Retina (tissue), 1 donor: ENCODE data around the gene SAMD14.

Experiments
- DNase-seq: peaks from one replicate; pipeline ENCODE4 v3.0.0-alpha.2; 2016

The SAMD14 gene

DNA sequence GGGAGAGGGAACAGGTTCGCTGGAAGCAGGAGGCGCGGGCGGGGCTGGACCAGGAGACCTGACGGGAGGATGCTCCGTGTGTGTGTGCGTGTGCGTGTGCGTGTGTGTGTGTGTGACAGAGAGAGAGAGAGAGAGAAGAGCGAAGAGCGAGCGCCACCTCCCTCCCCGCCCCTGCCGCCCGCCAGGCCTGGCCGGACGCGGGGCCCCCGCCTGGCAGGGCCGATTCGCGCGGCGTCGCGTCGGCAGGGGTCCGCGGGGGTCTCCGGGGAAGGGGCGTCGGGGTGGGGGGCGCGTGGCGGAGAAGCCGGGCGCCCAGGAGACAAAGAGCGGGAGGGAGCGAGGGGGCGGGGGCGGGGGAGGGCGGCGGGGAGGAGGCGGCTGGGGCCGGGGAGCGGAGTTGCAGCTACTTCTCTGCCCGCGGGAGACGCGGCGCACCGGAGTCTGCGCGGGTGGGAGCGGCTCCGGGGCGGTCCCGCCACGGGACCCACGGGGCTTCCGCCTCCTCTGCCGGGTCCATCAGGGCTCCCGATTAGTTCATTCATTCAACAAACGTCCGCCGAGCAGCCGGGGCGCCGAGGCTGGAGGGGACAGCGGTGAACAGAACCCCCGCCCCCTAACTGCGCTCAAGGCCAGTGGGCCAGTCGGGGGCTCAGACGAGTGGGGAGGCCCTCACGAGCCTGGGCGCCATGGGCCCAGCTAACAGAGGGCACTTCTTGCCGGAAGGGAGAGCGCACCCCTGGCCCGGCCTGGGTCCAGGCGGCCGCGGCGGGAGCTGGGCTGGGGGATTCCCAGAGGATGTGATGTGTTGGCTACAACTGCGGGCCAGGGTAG lies at the start of gene SAMD14:
Gene SAMD14 (minus strand): TSS at position 433 of the 831 bp plus-strand sequence. CDS start 5,201 bp downstream, outside the sequence.
- DNase-seq: peak; percentile 83

DNA sequence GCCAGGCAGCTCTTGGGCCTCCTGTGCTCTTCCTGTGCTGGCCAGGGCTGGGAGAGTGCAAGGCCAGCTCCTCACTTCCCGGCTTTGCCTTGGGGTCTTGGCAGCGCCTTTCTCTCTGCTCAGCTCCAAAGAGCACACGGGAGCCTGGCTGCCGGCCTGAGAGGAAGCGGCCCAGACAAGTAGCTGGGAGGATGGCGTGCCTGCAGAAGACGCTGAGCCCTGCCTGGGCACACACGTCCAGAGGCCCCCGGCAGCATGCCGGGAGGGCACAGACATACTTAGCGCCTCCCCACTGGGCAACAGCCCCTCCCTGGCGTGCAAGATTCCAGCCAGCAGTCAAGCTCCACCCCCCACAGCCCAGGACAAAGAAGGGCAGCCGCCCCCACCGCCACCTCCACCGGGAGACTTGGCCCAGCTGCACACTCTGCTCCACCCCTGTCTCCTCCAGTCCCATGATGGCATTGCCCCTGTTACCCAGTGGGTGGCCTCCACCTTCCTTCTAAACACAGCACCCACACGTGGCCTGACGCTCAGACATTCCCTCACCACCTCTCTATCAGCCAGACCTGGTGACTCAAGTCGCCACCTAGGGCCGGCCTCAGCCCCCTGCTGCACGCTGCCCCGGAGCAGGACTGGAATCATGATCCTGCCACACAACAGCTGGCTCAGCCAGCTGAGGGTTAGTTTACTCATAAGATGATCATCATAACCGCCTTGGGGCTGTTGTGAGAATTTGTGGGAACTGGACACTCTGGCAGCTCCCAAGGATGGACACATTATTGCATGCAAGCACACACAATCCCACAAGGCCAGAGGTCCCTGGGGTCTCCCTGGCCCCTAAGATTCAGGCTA lies 48.2 kb upstream of the SAMD14 start:
- peak; percentile 88 for DNase-seq

DNA sequence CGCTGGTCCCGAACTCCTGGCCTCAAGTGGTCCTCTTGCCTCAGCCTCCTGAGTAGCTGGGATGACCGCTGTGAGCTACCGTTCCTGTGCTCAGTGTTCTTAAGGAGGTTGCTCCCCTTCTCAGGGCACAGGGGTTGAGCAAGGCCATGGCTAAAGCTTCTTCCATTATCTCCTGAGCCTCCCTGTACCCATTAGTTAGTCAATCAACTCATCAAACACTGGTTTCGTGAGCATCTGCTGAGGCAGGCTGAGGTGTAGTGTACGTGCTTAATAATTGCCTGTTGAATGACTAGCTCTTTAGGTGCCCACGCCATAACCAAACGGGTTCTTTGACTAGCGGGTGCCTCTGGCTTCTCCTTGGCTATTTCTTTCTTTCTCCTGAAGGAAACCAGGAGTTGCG lies 47.5 kb upstream of the SAMD14 start:
- no peak for DNase-seq

DNA sequence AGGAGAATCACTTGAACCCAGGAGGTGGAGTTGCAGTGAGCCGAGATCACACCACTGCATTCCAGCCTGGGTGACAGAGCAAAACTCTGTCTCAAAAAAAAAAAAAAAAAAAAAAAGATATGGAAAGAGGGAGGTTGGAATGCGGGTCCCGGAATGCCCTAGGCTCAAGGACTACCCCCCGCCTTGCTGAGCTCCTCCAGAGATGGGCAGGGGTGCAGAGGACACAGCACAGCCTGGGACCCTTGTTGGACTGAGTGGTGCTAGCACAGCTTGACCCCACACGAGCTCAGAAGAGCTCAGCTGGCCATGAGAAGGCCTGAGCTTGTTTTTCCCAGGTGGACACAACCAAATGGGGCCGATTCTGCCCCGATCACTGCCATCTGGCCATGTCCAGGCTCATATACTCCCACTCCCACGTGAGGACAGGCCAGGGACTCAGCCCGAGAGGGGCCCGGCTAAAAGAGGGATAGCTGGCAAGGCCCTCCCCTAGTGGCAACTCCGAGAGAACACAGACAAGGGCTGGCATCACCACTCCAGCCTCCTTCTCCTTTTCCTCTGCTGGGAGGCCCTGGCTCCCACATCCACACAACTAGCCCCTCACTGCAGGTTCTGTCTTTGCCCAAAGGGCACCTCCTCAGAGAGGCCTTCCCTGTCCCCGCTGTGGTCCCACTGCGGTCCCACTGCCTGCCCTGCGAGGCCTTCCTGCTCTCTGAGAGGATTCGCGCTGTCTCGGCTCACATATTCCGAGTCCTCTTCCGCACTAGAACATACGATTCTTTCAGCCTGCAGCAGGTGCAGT lies 46.8 kb upstream of the SAMD14 start:
- no peak for DNase-seq

DNA sequence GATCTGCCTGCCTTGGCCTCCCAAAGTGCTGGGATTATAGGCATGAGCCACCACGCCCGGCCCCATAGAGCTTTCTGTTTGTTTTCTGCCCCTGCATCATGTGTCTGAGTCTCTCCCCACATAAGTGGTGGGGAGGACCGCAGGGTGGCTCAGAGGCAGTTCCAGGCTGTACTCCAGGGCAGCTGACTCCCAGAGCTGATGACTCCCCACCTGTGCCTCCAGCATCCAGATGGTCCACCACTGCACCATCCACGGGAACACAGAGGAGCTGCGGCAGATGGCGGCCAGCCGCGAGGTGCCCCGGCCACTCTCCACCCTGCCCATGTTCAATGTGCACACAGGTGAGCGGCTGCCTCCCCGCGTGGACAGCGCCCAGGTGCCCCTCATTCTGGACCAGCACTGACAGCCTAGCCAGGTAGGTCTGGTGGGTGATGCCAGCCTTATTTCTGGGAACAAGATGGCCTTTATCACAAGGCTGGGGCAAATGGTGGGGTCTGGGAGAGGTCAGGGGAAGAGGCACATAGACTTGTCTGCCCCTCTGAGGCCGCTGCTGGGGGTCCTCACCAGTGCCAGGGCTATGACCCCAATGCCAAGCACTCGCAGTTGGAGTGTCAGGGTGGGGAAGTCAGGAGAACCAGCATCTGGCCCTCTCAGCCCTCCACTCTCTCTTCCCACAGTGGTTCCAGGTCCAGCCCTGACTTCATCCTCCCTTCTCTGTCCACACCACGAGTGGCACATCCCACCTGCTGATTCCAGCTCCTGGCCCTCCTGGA lies 45.3 kb upstream of the SAMD14 start:
- no peak for DNase-seq

DNA sequence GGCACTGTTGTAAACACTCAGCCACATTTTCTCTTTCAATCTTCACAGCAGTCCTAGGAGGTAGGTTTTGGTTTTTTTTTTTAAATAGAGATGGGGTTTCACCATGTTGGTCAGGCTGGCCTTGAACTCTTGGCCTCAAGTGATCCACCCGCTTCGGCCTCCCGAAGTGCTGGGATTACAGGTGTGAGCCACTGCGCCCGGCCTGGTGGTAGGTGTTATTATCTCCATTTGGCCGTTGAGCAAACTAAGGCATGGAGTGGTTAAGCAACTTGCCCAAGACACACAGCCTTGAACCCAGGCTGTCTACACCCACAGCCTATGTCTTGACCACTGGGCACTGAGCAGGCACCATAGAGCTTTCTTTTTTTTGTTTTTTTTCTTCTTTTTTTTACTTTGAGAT lies 44.5 kb upstream of the SAMD14 start:
- DNase-seq: no peak

DNA sequence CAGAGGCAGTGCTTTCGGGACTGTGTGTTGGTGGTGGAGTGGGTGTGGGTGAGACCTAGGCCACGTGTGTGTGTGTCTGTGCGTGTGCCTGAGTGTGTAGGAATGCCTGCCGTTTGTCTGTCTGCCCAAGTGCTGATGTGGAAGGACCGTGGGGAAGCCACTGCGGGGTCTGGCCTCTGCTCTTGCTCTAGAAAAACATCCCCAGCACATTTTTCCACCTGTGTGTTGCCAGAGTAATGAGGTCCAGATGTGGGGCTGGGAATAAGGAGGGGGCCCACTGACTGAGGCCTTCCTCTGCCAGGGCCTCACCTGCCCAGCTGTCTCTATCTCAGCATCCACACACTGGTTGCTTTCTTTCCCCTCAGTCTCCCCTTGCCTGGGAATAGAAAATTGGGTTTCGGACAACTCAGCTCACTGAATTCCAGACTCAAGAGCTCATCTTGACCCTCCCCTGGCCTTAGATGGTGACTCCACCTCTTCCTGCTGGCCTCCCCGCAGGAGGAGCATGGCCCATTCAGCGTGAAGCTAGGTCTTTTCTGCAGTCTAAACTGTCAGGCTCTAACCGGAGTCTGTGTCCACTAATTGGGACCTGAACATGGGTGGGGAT lies 43.5 kb upstream of the SAMD14 start:
- DNase-seq: no peak

DNA sequence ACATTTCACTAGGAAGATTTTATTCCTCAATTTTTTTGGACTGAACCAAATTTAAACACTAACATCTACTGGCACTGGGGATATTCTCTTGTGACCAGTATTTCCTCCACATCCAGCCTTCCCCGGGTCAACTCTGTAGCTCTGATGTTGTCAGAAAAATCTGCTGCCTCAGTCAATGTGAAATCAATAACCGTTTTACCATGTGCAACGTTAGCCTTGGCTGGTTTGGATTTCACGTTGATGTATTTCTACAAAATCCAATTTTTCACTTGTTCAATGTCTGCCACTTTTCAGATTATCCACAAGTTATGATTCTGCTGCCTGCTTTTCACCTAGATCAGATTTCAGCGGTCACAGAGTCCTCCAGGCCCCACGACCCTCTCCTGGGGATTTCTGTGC lies 43.0 kb upstream of the SAMD14 start:
- DNase-seq: no peak

DNA sequence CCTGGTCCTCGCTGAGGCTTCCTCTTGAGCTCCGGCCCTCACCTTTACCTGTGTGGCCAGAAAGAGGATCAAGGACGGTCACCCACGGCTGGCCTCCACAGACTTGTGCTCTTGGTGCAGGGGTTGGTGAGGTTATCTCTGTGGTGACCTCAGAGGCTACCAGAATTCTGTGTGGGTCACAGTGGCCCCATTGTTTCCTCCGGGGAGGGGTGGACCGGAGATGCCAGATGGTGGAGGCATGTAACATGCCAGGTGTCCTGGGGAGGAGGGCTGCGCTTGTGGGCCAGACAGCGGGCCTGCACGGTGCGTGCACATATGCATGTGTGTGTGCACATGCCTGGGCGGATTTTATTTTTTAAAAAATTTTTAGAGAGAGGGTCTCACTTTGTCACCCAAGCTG lies 42.2 kb upstream of the SAMD14 start:
- no peak for DNase-seq

DNA sequence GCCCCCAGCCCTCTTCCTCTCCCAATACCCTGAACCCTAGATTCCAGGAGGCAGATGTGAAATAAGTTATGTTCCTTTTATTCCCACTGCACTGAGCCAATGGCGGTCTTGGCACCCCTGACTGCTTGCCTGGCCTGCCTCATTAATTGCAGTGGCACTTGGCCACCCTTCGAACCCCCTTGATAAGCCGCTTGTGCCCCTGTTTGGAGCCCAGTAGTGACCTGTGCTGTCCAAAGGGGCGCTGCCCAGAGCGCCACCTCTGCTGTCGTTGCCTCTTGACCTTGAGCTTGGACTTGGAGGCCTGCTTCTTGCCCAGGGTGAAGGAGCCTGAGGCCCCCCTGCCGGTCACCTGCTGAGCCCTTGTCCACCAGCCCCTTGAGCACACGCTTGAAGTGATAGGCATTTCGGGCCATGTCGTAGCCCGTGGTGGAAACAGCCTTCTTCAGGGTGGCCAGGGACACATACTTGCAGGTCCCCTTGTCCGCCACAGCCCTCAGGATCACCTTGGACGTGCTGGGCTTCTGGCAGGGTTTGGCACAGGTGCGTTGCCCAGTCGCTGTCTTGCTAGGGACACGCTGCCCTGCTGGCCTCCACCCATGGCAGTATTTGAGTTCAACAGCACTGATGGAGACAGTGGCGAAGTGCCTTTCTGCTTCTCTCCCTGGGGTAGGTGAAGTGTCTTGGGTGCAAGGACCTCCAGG lies 41.6 kb upstream of the SAMD14 start:
- no peak for DNase-seq

DNA sequence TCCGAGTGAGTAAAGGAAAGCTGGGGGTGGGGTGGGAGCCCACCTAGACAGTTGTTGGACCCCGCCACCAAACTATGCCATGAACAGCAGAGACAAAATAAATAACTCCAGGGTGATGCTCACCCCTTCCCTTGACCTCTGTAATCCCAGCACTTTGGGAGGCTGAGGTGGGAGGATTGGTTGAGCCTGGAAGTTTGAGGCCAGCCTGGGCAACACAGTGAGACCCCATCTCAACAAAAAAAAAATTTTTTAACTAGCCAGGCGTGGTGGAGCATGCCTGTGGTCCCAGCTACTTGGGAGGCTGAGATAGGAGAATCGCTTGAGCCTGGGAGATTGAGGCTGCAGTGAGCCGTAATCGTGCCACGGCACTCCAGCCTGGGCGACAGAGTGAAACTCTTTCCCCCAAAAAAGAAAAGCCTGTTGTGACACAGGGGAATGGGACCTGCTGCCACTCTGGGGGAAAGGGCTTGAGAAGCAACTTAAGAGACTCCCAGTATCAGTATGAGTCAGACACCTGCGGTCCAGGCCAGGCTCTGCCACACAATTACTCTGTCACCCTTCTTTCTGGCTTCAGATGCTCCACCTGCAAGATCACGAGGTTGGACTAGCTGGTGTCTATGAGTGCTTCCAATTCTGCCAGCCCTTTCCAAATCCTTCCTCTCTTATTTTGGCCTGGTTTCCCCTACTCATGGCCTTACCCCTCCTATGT lies 40.9 kb upstream of the SAMD14 start:
- DNase-seq: no peak

DNA sequence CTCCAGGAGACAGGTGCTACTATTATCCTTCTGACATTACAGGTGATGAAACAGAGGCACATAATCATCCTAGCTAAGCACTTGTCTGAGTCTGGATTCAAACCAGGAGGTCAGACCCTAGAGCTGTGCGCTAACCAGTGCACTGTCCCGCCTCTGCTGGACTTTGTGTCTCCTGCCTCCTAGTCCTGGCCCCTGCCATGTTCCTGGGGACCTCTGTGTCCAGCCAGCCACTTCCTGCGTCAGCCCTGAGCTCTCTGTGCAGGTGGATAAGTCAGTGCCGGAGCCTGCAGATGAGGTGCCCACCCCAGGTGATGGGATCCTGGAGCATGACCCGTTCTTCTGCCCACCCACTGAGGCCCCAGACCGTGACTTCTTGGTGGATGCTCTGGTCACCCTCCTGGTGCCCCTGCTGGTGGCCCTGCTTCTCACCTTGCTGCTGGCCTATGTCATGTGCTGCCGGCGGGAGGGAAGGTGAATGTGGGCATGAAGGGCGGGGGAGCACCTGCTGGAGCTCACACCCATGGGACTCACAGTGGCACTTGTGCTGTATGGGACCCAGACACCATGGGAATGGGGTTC lies 40.0 kb upstream of the SAMD14 start:
- DNase-seq: no peak

DNA sequence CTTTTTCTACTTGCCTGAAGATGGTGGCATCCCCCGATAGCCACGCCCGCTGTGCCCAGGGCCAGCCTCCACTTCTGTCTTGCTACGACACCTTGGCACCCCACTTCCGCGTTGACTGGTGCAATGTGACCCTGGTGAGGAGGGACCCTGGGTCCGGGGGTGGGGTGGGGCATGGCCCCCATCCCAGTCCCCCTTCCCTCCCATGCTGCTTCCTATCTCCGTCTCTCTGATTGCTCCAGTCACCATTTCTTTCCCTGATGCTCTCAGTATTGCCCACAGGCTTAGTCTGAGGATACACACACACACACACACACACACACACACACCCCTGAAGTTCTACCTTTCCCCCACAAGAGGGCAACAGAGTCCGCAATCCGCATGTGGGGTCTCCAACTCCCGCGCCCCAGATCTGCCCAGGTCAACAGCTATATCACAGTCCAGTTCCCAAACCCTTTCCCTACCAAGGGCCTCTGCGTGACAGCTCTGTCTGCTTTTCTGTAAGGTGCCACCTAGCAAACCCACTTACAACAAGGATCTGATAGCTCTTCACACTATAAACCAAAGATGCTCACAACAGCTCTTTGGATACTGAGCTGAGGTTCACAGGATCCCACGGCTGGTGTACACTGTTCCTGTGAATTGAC lies 39.3 kb upstream of the SAMD14 start:
- peak; percentile 94 for DNase-seq

DNA sequence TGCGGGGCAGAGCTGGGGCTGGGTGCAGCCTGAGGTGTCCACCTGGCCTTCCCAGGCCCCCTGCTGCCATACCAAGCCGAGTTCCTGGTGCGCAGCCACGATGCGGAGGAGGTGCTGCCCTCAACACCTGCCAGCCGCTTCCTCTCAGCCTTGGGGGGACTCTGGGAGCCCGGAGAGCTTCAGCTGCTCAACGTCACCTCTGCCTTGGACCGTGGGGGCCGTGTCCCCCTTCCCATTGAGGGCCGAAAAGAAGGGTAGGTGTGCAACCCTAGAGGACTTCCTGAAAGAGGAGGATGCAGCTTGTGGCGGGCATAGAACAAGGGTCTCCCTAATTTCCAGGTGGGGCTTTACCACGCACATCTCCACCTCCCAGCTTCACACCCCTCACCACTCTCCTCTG lies 38.4 kb upstream of the SAMD14 start:
- no peak for DNase-seq

DNA sequence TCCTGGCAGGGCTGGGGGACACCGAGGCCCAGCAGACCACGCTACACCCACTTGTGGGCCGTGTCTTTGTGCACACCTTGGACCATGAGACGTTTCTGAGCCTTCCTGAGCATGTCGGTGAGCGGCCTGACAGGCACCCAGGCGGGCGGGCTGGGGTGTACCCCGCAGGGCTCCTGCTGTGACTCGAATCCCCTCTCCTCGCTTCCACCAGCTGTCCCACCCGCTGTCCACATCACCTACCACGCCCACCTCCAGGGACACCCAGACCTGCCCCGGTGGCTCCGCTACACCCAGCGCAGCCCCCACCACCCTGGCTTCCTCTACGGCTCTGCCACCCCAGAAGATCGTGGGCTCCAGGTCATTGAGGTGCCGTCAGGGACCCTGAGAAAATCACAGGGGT lies 37.4 kb upstream of the SAMD14 start:
- no peak for DNase-seq

DNA sequence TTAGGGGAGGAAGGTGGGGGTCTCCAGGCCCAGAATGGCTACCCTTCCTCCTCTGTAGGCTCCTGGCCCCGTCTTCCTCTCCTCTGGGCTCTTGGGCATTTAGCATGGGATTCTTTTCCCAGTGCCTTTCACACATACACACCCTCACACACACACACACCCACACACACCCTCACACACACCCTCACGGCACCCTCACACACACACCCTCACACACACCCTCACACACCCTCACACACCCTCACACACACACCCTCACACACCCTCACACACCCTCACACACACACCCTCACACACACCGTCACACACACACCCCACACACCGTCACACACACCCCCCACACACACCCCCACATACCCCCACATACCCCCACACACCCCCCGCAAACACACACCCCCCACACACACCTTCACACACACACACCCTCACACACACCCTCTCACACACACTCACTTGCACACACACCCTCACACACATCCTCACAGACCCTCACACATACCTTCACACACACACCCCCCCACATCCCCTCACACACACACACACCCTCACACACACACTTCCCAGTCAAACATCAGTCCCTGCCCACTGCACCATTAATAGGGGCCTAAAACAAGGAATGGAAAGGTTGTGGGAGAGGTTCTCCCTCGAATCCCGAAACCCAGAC lies 36.7 kb upstream of the SAMD14 start:
- no peak for DNase-seq

DNA sequence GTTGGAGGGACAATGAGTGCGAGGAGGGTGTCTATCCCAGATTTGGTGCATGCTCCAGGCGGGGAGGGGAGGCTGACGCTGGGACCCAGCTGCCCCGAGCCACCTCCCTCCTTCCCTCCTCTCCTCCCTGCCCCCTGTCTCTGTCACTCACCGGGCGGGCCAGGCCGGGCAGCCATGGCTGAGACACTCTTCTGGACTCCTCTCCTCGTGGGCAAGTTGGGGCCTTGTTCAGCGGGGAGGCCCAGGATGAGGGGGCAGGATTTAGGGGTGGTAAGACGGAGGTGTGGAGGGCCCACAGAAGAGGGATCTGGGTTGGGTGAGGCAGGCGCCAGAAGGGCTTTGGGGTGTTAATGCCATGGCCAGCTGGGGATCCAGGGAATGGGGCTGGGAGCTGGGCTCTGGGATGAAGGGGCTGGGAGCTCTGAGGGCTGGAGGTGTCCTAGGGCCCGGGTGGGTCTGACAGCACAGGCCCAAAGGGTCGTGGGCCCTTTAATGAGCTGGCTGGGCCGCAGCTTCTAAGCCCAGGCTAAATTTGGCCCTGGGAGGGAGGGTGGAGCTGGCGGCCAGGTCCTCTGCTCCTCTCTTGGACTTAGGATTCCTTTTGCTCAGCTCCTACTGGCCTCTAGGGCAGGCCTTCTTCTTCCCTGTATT lies 36.0 kb upstream of the SAMD14 start, which contains the start of gene SGCA:
Gene SGCA (plus strand): TSS at position 139 of the 651 bp plus-strand sequence. CDS start 36 bp downstream, at position 175.
- no peak for DNase-seq

DNA sequence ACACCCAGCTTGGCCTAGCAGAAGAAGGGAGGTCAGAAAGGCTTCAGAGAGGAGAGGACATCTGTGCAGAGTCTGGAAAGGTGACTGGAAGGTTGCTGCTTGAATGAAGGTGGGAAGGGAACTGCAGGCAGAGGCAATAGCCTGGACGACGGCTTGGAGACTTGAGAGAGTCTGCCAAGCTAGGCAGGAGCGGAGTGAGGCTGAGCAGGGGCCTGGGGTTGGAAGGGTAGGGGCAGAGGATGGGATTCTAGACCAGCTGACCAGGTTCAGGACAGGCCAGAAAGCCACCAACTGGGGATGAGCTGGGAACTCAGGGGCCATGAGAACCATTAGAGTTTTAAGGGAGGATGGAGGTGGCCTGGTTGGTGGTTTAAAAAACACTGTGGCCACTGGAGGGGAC lies 35.5 kb upstream of the SAMD14 start:
- DNase-seq: no peak
